ENCODE measurements around the gene TBC1D22B.

TBC1D22B gene

GRCh38 chr6:37241131-37241530, 16.4 kb upstream of the TBC1D22B start:
- H3K27me3 ChIP-seq, result no peaks in the 10 kb centered on the region
- H3K4me1 ChIP-seq (ENCODE audit: control insufficient read depth in 1 of 2, insufficient read depth in 1 of 2, low read depth in 1 of 2, low read length in 1 of 2), result peaks cover 22 to 25% of the 10 kb centered on the region in 2 experiments
- no peaks in the 10 kb centered on the region for H3K9me3 ChIP-seq
- H3K27ac ChIP-seq, result no peak overlapping the region
- TF ChIP-seq, protein P1, sequence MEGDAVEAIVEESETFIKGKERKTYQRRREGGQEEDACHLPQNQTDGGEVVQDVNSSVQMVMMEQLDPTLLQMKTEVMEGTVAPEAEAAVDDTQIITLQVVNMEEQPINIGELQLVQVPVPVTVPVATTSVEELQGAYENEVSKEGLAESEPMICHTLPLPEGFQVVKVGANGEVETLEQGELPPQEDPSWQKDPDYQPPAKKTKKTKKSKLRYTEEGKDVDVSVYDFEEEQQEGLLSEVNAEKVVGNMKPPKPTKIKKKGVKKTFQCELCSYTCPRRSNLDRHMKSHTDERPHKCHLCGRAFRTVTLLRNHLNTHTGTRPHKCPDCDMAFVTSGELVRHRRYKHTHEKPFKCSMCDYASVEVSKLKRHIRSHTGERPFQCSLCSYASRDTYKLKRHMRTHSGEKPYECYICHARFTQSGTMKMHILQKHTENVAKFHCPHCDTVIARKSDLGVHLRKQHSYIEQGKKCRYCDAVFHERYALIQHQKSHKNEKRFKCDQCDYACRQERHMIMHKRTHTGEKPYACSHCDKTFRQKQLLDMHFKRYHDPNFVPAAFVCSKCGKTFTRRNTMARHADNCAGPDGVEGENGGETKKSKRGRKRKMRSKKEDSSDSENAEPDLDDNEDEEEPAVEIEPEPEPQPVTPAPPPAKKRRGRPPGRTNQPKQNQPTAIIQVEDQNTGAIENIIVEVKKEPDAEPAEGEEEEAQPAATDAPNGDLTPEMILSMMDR (IDR thresholded peaks at IDR 0.05), result no peak
- no peaks in the 10 kb centered on the region for H3K36me3 ChIP-seq
- H3K4me3 ChIP-seq (ENCODE audit: low read depth in 1 of 2, low read length in 1 of 2), result no peak overlapping the region

GRCh38 chr6:37241775-37242428, 15.7 kb upstream of the TBC1D22B start:
- TF ChIP-seq, protein P1 (IDR thresholded peaks at IDR 0.05), result no peak
- H3K27ac ChIP-seq, result no peak overlapping the region

GRCh38 chr6:37242429-37243052, 15.0 kb upstream of the TBC1D22B start:
- H3K27ac ChIP-seq, result no peak overlapping the region
- H3K4me1 ChIP-seq (ENCODE audit: control insufficient read depth in 1 of 2, insufficient read depth in 1 of 2, low read depth in 1 of 2, low read length in 1 of 2), result peaks cover 22 to 25% of the 10 kb centered on the region in 2 experiments

More at GRCh38 chr6:37241775-37242428, 15.7 kb upstream of the TBC1D22B start:
- H3K36me3 ChIP-seq, result no peaks in the 10 kb centered on the region
- H3K27me3 ChIP-seq, result no peaks in the 10 kb centered on the region
- no peaks in the 10 kb centered on the region for H3K9me3 ChIP-seq
- peaks cover 22 to 25% of the 10 kb centered on the region in 2 experiments for H3K4me1 ChIP-seq (ENCODE audit: control insufficient read depth in 1 of 2, insufficient read depth in 1 of 2, low read depth in 1 of 2, low read length in 1 of 2)
- no peak overlapping the region for H3K4me3 ChIP-seq (ENCODE audit: low read depth in 1 of 2, low read length in 1 of 2)

GRCh38 chr6:37243131-37243815, 14.3 kb upstream of the TBC1D22B start:
- TF ChIP-seq, protein P1 (IDR thresholded peaks at IDR 0.05), result no peak
- Histone ChIP-seq H3K9me3 (no peaks in the 10 kb centered on the region), H3K36me3 (no peaks in the 10 kb centered on the region), H3K27ac (no peak overlapping the region), H3K27me3 (no peaks in the 10 kb centered on the region), H3K4me1 (ENCODE audit: control insufficient read depth in 1 of 2, insufficient read depth in 1 of 2, low read depth in 1 of 2, low read length in 1 of 2) (peaks cover 22 to 25% of the 10 kb centered on the region in 2 experiments), H3K4me3 (ENCODE audit: low read depth in 1 of 2, low read length in 1 of 2) (no peak overlapping the region)

More at GRCh38 chr6:37242429-37243052, 15.0 kb upstream of the TBC1D22B start:
- H3K4me3 ChIP-seq (ENCODE audit: low read depth in 1 of 2, low read length in 1 of 2), result no peak overlapping the region
- TF ChIP-seq, protein P1 (IDR thresholded peaks at IDR 0.05), result no peak
- H3K9me3 ChIP-seq, result no peaks in the 10 kb centered on the region
- H3K36me3 ChIP-seq, result no peaks in the 10 kb centered on the region
- no peaks in the 10 kb centered on the region for H3K27me3 ChIP-seq

DNA sequence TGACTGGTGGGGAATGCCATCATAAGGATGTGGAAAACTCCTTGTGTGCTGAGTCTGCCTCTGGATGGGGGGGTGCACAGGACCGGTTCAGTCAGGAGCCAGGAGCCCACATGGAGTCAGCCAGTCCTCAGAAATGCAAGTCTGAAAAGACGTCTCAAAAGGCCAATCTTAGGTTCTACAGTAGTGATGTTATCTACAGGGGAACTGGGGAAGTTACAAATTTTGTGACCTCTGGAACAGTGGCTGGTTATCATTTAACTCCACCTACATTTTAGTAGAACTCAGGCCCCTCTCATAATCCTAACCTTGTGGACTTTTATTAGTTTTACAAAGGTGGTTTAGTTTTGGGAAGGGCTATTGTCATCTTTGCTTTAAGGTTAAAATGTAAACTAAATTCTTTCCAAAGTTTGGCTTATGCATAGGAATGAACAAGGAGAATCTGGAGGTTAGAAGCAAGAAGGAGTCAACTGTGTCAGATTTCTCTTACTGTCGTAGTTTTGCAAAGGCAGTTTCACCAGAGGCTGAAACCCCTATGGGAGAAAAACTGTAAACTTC, 13.7 kb upstream of the TBC1D22B start:
- Histone ChIP-seq H3K4me3 (ENCODE audit: low read depth in 1 of 2, low read length in 1 of 2) (no peak overlapping the region), H3K27me3 (no peaks in the 10 kb centered on the region), H3K9me3 (no peaks in the 10 kb centered on the region), H3K36me3 (no peaks in the 10 kb centered on the region), H3K27ac (peak overlapping the region; percentile 63), H3K4me1 (ENCODE audit: control insufficient read depth in 1 of 2, insufficient read depth in 1 of 2, low read depth in 1 of 2, low read length in 1 of 2) (peaks cover 22 to 25% of the 10 kb centered on the region in 2 experiments)
- TF ChIP-seq, protein P1 (IDR thresholded peaks at IDR 0.05), result no peak

Data from neutrophil (primary cell).